IMR-90 (cell line): ENCODE results near the gene IFFO2.

Experiments used
- CEBPB ChIP-seq: IDR thresholded peaks from 2 replicates; pipeline ENCODE4 v1.6.1; 2012; ENCODE audit warnings: low read depth, low read length, improper control_type of control experiment
- CHD1 ChIP-seq: IDR thresholded peaks from 2 replicates; pipeline ENCODE4 v1.6.1; 2012; ENCODE audit warnings: low read depth, low read length, improper control_type of control experiment
- CTCF ChIP-seq: conservative IDR thresholded peaks from 2 replicates; pipeline ENCODE4 v1.5.1; 2012; ENCODE audit warnings: mild to moderate bottlenecking, low read depth, low read length, improper control_type of control experiment
- ELK1 ChIP-seq: fragments of 150-350 bp; IDR thresholded peaks from 2 replicates; pipeline ENCODE4 v1.6.1; 2016; ENCODE audit warnings: low read depth, mild to moderate bottlenecking, low read length, moderate library complexity, borderline replicate concordance
- FOS ChIP-seq: fragments of 150-350 bp; IDR thresholded peaks from 2 replicates; pipeline ENCODE4 v1.6.1; 2016; ENCODE audit warnings: low read depth, low read length
- MXI1 ChIP-seq: IDR thresholded peaks from 2 replicates; pipeline ENCODE4 v1.6.1; 2012; ENCODE audit warnings: low read depth, mild to moderate bottlenecking, low read length, moderate library complexity, borderline replicate concordance
- NFE2L2 ChIP-seq: fragments of 150-350 bp; IDR thresholded peaks from 2 replicates; pipeline ENCODE4 v1.6.1; 2016; ENCODE audit warnings: low read depth, mild to moderate bottlenecking, low read length
- POLR2A ChIP-seq: IDR thresholded peaks from 2 replicates; pipeline ENCODE4 v1.6.1; 2012; ENCODE audit warnings: mild to moderate bottlenecking, low read depth, low read length
- RAD21 ChIP-seq: IDR thresholded peaks from 2 replicates; pipeline ENCODE4 v1.6.1; 2012; ENCODE audit warnings: low read length, improper control_type of control experiment
- RCOR1 ChIP-seq: IDR thresholded peaks from 2 replicates; pipeline ENCODE4 v1.6.1; 2012; ENCODE audit warnings: mild to moderate bottlenecking, low read length, improper control_type of control experiment; ENCODE audit not compliant: insufficient replicate concordance
- RFX5 ChIP-seq: IDR thresholded peaks from 2 replicates; pipeline ENCODE4 v1.8.0; 2012; ENCODE audit warnings: low read depth, mild to moderate bottlenecking, low read length, moderate library complexity
- SMC3 ChIP-seq: fragments of 150-350 bp; IDR thresholded peaks from 2 replicates; pipeline ENCODE4 v1.6.1; 2016; ENCODE audit warnings: low read depth, mild to moderate bottlenecking, antibody characterized with exemption, low read length, moderate library complexity
- TF ChIP-seq, protein P1 (sequence below): fragments of 150-350 bp; IDR thresholded peaks from 2 replicates; pipeline ENCODE4 v1.6.1; 2017; ENCODE audit warnings: mild to moderate bottlenecking, antibody characterized with exemption, low read length, low read depth

DNA sequence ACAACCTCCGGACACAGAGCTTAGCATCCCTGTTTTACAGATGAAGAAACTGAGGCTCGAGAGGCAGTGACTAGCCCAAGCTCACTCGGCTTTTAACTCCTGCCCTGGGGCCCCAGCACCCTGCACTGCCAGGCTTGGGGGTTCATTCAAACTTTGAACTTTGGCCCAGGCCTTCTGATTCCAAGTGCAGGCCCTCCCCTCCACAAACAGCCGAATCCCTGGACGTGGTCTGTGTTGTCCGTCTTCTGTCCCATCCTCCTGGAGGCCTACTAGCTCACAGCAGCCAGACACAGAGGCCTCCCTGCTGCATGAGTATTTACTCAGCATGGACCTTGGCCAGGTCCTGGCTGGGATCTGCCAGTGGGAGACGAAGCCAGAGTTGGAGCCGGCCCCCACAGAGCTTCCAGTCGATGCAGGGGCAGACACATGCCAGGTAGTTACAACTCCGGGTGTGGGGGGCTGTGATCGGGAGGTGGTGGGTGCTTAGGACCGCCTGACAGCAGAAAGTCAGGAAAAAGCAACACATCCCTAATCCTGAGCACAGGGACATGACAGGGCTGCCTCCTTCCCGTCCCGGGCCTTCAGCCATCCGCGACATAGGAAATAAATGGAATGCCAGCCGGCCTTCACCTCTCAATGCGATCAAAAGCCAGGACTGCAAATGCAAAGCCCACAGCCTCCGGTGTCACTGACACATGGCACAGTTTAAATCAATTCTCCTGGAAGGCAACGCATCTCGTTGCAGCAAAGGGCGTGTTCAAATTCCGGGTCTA lies 7.4 kb downstream of the IFFO2 start:
- TF ChIP-seq CTCF (no peak), RAD21 (no peak), ELK1 (no peak), FOS (no peak), MXI1 (no peak), CEBPB (no peak), NFE2L2 (no peak), RCOR1 (no peak), SMC3 (no peak), POLR2A (no peak), RFX5 (no peak), CHD1 (no peak)
- TF ChIP-seq, protein P1, sequence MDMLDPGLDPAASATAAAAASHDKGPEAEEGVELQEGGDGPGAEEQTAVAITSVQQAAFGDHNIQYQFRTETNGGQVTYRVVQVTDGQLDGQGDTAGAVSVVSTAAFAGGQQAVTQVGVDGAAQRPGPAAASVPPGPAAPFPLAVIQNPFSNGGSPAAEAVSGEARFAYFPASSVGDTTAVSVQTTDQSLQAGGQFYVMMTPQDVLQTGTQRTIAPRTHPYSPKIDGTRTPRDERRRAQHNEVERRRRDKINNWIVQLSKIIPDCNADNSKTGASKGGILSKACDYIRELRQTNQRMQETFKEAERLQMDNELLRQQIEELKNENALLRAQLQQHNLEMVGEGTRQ, result no peak
